Germinal center (tissue), 1 donor: Measurements from ENCODE around the gene OR6K2.

Experiments
- DNase-seq: peaks from one replicate; pipeline ENCODE4 v3.0.0; 2012; ENCODE audit warnings: mixed read lengths, low spot score

Gene OR6K2

DNA sequence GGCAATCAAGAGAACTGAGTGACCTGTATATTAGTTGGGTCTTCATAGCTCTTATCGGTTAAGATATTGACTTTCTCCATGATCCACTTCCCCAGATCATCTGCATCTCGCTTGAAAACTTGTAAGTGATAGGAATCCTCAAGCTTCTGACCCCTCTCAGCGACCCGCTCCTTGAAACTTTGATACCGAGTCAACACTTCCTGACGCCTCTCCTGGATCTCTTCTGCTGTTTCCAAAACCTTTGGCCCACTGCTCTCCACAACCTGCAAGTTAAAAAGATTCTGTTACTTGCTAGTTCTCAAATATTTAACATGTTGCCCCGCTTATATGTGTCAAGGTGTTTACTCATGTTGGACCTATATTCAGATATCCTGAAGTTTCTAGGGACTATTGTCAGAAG lies 15.4 kb downstream of the OR6K2 start:
- DNase-seq = no peak

DNA sequence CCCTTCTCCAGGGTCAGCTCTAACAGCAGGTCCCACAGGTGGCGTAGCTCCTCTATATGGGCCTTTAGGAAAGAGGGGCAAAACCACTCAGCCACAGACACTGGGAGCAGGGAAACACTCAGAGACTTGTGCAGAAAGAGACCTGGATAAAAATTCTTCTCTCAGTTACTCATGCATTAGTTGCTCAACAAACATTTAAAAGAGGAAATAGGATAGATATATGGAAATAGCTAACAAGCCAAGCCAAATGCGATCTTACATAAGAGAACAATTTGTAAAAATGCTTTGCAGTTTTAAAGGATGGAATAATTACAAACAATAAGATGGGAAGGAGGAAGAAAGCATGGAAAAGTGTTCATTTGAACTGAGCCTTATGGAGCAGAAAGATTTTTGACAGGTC lies 18.8 kb downstream of the OR6K2 start:
- DNase-seq = no peak

DNA sequence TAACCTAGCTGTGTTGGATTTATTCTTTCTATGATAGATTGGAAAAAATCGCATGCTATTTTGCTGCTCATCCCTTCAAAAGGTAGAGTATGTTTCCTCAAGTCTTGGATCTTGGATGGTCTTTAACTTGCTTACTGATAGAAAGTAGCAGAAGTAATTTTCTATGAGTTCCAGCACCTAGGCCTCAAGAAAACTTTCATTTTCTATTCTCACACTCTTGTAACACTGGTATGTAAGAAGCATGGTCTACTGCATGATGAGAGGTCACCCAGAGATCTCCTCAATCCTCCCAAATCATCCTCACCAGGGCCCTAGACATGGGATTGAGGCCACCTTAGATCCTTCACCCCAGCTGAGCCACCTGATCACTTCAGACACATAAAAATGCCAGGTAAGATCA lies 21.2 kb downstream of the OR6K2 start:
- DNase-seq = no peak

DNA sequence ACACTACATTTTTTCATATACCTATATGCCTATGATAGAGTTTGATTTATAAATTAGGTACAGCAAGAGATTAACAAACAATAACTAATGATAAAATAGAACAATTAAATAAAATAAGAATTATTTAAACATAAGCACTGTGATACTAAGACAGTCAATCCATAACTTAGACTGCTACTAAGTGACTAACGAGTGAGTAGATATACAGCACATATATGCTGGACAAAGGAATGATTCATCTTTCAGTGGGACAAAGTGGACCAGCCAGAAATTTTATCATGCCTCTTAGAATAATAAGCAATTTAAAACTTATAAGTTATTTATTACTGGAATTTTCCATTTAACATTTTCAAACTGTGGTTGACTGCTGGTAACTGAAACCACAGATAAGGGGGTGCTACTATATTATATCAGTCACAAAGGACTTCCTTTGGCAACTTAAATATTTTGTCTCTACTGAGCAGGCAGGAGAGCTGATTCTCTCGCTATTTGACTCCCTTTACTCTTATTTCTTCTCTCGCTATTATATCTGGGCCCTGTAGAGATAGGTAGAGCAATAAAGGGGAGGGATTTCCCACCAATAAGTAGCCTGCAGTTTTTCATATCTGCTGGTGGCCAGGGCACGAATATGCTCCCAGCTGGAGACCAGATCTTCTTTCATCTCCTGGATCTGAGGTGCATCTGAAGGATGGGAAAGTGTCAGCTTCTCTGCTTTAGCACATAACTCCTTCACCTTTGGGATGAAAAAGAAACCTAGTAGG lies 24.7 kb downstream of the OR6K2 start:
- no peak for DNase-seq

DNA sequence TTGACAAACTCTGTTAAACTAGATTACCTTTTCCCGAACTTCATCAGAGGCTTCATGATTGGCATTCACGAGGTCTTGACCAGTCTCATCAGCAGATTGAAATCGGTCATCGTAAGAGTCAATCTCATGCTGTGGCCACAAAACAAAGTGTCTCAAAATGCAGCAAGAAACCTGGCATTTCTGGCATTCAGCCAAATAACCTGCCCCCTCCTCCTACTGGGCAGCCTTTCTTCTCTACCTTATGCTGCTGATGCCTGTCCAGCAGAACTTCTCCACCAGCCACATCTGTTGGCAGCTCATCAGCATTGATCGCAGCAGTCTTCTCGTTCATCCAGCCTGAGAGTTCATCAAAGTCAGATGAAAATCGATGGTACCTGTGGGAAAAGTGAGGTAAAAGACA lies 26.1 kb downstream of the OR6K2 start:
- no peak for DNase-seq

DNA sequence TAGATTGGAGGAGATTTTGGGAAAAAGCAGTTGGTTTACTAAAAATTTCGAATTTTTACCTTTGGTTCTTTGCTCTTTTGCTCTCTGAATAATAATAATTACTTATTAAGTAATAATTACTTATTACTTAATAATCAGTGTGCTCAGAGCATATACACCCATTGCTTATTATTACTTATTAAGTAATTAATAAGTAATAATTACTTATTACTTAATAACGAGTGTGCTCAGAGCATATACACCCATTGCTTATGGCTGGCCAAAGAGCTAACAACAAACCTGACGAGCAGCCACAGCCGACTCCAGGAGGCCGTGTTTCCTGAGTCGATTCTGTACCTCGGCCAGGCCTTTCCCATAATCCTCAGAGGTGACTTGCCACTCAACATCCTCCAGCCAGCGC lies 34.4 kb downstream of the OR6K2 start:
- DNase-seq = no peak

DNA sequence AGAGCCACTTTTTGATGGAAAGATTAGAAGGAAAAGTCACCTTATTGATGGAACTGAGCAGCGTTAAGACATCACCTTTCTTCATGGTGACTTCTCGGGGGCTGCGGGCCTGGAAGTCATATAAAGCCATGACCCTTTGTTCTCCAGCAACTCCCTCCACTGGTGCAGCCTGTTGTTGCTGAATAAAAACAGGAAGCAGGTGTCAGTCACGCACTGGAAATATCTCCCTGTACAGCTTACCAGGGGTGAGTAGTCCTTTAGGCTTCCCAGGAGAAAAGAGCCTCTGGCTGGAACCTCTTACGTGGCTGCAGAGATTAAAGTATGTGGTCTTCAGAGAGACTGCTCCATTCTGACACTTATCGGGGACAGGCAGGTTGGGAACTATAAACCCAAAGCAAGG lies 45.9 kb downstream of the OR6K2 start:
- DNase-seq = no peak

DNA sequence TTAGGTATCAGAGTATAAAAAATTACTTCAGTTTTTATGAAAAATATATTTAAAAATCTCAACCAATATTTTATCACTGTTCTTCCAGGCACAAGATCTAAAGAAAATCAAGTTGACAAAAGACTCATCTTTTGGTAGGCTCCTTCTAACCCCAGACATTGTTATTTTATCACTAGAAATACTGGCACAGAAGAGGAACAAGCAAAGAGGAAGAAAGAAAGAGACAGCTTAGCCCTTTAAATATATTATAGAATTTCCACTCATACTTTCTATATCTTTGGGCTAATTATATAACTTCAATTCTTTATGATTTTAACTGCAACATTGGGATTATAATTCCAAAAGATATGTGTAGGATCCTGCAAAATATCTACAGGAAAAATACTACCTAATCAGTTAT lies 46.4 kb downstream of the OR6K2 start:
- DNase-seq = no peak

DNA sequence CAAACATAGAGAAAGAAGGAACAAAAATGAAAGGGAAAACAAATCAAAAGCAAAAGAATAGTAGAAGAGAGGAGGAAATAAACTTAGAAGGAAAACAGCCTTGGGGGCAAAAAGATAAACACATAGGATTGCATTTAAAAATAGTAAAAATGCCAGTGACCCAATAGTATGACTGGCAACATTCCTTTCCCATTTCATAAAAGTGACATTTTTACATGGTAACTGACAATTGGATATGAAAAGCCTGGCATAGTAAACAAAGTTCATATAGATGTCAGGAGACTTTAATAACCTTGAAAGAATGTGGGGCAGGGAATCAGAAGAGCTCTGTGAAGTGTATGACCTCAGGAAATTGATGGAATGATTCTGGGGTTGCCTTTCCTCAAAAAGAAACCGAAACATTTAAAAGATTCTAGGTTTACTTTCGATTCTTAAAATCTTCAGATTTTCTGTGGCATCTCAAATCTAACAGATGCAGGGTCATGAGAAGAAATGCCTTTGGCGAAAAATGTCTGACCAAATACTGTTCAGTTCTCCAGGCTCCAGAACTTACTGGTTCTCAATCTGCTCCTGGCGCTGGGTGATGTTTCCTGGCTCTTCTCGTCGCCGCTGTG lies 47.6 kb downstream of the OR6K2 start:
- DNase-seq = no peak
